Measurements from ENCODE around the gene NOL9.
"Not testable (repeated sequence)": the region's sequence is repeated elsewhere in the genome, so short reads cannot be mapped to it uniquely, and the experiment has no call there.

The NOL9 gene

GRCh38 chr1:6554031-6554906 lies at the start of gene NOL9:
Gene NOL9, minus strand, starts transcription at chr1:6554513. Its CDS starts 11 bp downstream, at chr1:6554502.
- peak; percentile 97 for DNase-seq

DNA sequence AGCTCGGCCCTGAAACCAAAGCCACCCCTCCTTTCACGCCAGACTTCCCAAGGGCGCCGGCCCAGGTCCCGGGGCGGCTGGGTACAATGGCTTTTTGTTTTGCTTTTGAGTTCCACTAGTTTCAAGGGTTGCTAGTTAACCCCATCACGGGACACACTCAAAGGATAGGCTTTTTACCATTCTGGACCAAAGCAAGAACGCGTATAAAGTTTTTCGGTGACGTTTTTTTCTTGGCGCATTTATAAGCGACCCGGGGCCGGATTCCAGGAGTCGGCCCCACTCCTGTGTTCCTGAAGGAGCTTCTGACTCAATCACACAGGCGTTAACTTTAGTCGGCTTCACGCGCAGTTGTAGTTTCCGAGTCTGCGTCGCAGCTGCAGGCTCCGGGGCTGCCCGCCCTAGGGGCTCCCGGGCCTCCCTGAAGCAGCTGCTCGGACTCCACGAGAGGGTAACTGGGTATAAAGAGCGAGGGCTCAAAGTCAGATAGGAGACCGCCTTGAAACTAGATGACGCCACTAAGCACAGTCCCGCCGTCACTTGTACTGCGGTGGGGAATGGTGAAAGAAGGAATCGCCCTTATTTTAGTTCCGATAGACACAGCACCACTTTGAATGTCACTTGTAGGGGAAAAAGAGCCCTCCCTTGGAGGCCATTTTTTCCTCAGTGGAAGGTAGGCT lies 49.1 kb upstream of the NOL9 start:
- DNase-seq, result peak; percentile 87

DNA sequence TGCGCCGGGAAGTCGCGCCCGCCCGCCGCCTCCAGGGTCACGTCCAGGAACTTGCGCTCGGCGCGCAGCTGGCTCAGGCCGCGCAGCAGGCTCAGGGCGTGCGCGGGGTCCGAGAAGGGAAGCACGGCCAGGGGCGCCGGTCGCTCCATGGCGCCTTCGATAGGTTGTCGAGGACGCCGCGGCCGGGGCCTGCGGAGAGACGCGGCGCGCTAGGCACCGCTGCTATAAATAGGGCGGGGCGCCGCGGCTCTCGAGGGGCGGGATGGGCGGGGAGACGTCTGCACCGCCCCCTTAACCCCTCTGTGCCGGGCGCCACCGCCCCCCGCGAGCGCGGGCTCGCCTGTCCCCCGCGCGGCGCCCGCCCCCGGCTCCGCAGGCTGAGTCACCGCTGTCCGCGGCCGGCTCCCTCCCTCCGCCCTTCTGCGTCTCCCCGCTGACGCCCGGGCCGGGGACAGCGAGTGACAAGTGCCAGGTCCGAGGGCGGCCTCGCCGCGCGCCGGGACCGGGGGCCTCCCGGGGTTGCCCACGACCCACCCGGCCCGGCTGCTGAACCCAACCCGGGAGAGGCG lies 48.4 kb upstream of the NOL9 start, which contains the start of gene KLHL21:
Gene KLHL21, minus strand, starts transcription at position 201 of the 569 bp plus-strand sequence. Its CDS starts 52 bp downstream, at position 149.
- DNase-seq, result peak; percentile 88

DNA sequence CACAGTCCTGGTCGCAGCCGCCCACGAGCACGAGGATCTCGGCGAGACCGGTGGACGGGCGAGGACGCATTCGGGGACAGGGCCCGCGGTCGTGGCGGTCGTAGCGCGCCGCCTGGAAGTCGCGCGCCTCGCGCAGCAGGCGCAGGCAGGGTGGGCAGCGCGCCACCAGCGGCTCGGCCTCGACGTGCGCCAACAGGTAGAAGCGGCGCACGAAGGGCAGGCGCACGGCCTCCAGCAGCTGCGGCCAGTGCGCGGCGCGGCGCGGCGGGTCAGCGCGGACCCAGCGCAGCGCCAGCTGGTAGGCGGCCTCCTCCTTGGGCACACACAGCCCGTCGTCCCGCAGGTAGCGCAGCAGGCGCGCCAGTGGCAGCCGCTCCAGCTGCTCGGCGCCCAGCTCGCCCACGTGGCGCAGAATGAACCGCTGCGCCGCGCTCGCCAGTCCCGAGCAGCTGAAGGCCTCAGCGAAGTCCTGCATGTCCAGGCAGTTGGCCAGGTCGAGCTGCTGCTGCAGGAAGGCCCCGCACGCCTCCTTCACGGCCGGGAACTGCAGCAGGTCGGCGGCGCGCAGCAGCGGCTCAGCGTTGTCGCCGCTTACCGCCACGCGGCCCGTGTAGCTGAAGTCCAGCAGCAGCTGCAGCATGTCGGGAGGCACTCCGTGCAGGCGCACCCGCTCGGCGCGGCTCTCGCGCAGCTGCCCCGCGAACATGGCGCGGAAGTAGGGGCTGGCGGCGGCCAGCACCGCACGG lies 47.8 kb upstream of the NOL9 start:
- DNase-seq, result peak; percentile 90

DNA sequence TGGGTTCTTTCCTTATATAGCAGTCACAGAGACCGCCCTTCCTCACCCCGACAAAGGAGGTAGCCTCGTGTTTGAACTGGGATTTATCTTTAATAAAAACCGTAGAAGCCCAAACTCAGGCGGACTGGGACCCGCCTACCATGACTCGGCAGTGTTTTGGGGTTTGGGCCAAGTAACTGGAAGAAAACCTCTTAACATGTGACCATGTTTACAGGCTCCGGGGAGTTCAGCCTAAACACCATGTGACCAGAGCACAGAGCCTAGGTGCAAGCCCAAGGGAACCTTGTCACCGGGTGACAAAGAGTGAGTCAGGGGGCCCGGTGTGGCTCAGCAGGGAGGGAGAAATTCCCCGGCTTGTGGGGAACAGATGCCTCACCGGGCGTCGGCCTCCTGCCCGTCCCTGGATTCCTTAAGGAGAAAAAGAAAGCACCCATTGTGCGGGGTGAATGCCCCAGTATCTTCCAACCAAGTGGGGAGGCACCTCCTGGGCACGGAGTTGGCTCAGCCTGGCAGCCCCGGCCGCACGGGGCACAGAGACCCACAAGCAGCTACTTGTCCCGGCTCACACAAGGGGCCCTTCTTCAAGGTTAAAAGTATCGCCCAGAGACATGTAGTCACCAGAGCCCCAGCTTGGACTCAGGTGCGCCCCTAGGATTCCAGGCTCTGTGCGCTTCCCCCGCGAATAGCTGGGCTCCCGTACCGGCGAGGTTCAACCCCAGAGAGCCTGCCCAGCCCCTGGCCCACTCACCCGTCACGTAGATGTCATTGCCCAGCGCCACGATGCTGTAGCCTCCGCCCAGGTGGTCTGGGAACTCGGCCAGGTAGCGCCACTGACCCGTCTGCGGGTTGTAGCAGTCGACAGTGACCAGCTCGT lies 47.0 kb upstream of the NOL9 start:
- DNase-seq, result peak; percentile 66

- no peak for DNase-seq
These were observed 46.2 kb upstream of the NOL9 start for GRCh38 chr1:6600410-6601048.

- DNase-seq, result not testable (repeated sequence)
These were observed 45.7 kb upstream of the NOL9 start for GRCh38 chr1:6599991-6600390.

DNA sequence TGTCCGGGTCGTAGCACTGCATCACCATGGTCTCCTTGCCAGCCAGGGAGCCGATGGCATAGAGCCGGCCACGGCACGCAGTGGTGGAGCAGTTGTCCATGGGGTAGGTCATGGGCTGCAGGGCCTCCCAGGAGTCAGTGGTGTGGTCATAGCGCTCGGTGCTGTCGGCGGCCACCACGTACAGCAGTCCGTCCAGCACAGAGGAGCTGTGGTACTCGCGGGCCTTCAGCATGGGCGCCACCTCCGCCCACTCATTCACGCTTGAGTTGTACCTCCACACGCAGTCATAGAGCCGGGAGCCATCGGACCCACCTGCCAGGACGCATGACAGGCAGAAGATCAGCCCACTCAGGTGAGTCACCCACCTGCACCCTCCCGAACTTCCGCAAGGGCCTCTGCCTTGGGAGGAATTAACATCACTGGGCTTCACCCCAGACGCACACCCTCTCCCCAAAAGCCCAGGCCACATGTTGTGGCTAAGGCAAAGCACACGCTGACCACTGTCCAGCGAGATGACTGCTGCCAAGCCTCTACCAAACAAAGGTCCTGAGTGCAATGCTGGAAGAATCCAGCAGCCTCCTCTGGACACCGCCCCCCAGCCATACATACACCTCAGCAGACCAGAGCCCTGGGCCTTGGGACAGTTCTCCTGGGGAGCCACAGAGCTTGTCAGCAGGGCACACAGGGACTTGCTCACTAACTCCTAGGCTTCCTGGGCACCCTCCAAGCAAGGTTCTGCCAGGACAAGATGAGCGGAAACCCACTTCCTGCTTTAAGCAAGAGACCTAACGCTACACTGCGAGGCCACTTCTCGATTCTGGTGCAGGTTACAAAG lies 45.0 kb upstream of the NOL9 start:
- DNase-seq, result no peak

- no peak for DNase-seq
These were observed 43.4 kb upstream of the NOL9 start for GRCh38 chr1:6597777-6598131.

DNA sequence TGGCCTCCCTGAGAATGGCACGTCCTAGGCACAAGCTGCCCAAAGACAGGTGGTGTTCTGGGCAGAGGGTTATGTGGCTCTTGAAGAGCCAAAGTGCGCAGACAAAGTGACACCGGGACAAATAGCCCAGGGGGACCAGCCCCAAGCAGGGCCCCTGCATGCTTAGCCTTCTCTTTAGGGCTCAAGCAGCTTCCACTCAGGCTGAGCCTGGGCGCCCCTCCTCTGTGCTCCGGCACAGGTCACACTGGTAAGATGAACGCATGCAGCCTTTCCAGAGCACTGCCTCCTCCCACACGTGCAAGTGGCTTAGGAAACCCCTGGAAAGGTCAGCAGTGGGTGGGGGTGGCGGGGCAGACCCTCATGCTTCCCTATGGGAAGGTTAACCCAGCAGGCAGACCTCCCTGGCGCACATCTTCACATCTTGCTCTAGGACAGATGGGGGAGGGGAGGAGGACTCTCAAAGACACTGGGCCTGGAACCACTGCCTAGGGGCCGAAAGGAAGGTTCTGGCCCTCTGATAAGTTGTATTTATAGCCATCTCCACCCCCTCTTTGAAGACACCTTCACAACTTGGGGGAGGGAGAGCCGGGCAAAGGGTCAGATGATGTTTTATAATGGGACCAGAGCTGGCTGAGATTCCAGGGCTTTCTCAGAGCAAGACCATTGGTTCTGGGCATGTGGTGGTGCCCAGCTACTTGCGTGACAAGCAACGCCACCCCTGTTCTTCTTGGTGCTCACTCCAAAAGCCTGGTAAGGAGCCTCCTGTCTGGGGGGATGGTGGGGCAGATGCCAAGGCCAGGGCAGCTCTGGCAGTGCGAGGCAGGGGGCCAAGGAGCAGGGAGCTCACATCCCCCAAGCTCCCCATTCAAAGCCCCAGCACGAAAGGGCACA lies 42.8 kb upstream of the NOL9 start:
- no peak for DNase-seq

DNA sequence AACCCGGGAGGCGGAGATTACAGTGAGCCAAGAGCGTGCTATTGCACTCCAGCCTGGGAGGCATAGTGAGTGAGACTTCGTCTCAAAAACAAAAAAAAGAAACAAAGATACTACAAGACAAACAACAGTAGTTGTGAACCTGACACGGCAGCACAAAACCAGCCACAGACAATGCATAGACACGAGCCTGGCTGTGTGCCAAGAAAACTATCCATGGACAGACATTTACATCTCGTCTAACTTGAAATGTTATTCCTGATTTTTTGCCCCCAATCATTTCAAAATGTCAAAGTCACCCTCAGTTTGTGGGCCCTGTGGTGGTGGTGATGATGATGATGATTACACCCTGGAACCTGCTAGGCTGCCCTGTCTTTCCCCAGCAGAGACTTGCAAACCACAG lies 42.0 kb upstream of the NOL9 start:
- DNase-seq, result no peak

- no peak for DNase-seq
These were observed 40.8 kb upstream of the NOL9 start for GRCh38 chr1:6594977-6595740.

DNA sequence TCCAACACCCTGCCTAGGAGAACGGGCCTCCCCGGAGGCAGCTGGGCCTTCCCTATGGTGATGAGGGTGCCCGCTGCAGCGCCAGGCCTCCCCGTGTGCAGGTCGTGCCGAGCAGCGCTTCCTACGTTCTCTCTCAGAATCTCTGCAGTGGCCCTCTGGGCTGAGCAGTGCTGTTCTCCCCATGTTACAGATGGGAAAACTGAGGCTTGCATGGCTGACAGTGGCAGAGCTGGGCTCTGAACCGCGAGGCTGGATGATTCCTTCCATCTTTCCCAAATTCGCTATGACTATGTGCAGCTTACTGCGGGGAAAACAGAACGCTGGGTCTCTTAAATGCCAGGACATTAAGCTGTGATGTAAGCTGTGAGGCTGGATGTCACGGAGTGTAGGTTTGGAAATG lies 39.5 kb upstream of the NOL9 start:
- no peak for DNase-seq

- DNase-seq, result no peak
These were observed 38.7 kb upstream of the NOL9 start for GRCh38 chr1:6592865-6593593.

- DNase-seq, result no peak
These were observed 38.1 kb upstream of the NOL9 start for GRCh38 chr1:6592441-6592840.

- DNase-seq, result no peak
These were observed 37.3 kb upstream of the NOL9 start for GRCh38 chr1:6591644-6592043.

- DNase-seq, result no peak
These were observed 36.9 kb upstream of the NOL9 start for GRCh38 chr1:6591222-6591621.

DNA sequence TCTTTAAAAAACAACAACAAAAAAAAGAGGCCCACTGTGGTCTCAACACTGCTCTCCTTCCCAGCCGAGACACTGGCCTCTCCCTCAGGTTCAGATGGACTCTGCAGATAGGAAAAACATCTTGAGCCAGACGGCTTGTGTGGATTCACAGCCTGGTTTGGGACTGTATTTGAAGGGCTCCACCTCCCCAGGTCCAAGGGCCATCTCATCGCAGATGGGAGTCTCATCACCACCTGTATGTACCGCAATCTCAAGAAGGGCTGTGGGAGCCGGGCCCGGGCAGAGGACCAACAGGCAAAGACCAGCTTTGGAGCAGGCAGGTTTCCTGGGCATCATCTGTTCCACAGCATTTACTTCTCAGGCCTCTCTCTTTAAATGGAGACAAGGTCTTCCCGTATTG lies 35.7 kb upstream of the NOL9 start:
- no peak for DNase-seq
